HG03432 (cell line): ENCODE measurements around the gene ZNF33A.
"Not testable (repeated sequence)": the region's sequence is repeated elsewhere in the genome, so short reads cannot be mapped to it uniquely, and the experiment has no call there.

Source experiments
- ATAC-seq: cut with Tn5 transposase; IDR thresholded peaks from one replicate; pipeline ENCODE4 v1.9.1; 2021; ENCODE audit warnings: mild to moderate bottlenecking, moderate library complexity; ENCODE audit not compliant: unreplicated experiment

Gene ZNF33A

DNA sequence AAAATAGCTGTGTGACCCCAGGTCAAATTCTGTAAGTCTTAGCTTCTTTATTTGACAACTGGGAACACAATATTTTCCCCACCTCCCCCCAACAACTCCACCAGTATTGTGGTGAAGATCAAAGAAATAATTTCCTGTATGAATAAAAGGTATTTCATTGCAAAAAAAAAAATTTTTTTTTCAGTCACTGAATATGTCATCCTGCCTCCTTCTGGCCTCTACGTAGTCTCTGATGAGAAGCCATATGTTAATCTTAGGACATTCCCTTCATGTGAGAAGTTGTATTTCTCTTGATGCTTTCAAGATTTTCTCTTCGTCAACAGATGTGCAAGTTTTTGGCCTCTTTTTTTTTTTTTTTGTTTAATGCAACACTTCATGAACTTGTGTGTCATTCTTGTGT is 33.0 kb downstream of the ZNF33A start:
- no peak for ATAC-seq

DNA sequence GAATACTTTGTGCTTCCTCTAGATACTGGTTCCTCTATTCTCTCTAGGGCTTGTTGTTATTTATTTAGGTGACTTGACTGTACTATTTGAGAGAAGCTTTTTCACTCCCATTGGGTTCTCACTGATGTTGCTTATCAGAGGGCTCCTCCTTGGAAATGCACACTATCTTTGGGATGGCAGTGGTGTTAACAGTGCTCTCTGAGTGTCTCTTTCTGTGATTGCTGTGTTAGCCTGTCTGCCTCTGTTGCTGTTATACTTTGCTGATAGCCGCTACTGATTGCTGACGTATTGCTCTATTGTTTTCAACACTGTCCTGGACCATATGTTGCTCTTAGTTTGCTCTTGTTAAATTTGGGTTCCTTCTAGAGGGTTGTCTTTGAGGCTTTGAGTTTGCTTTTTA is 34.7 kb downstream of the ZNF33A start:
- no peak for ATAC-seq

DNA sequence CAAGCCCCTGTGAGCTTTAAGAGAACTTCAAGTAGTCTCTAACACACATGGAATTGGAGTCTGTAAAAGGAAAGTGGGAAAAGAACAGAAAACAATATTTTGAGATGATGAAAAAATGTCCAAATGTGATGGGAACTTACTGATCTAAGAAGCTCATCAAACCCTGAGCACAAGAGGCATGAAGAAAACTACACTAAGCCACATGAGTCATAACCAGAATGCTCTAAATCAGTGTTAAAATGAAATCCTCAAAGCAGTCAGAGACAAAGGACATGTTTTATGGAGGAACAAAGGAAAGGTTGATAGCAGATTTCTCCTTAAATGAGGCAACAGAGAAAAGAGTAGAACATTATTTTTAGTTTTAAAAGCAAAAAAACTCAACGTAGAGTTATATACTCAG is 37.2 kb downstream of the ZNF33A start:
- peak; percentile 91 for ATAC-seq

DNA sequence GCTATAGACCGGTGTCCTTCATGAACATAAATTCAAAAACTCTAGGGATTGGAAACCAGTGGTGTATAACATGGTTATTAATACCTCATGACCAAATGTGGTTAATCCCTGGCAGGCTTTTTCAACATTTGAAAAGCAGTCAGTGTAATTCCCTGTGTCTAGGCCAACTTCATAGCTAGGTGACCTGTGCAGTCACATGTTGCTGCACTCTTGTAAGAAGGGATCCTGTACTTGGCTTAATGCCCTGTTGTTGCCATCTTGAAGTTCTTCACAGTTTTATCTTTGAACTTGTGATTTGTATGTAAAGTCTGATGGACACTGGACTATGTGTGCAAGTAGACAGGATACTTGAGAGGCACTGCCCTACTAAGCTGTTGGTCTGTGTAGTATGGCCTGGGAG is 39.7 kb downstream of the ZNF33A start:
- ATAC-seq = no peak

DNA sequence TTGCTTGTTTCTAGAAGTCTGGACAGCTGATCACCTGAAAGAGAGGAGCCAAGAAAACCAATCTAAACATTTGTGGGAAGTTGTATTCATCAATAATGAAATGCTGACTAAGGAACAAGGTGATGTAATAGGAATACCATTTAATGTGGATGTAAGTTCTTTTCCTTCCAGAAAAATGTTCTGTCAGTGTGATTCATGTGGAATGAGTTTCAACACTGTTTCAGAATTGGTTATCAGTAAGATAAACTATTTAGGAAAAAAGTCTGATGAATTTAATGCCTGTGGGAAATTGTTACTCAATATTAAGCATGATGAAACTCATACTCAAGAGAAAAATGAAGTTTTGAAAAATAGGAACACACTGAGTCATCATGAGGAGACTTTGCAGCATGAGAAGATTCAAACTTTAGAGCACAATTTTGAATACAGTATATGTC is 43.9 kb downstream of the ZNF33A start:
- ATAC-seq = no peak

DNA sequence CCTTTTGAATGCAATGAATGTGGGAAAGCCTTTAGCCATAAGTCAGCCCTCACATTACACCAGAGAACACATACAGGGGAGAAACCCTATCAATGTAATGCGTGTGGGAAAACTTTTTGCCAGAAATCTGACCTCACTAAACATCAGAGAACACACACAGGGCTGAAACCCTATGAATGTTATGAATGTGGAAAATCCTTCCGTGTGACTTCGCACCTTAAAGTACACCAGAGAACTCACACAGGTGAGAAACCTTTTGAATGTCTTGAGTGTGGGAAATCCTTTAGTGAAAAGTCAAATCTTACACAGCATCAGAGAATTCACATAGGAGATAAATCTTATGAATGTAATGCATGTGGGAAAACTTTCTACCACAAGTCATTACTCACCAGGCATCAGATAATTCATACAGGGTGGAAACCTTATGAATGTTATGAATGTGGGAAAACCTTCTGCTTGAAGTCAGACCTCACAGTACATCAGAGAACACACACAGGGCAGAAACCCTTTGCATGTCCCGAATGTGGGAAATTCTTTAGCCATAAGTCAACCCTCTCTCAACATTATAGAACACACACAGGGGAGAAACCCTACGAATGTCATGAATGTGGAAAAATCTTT is 44.9 kb downstream of the ZNF33A start:
- not testable (repeated sequence) for ATAC-seq

DNA sequence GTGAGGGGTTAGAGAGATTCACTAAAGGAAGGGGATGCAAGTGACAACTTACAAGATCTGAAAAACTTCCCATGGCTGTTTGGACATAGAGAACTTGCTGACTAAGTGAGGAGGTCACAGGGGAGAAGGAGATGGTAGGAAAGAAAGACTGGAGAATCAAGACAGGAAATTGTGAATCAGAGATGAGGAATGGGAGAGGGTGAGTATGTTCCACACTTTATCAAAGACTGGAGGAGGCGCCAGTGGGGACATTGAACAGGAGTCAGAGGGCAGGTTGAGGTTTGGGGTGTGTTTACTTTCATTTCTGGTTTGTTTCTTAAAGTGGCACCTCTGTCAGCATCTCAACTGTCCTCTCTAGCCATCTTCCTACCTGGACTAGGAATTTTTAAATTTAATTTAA is 59.2 kb downstream of the ZNF33A start:
- ATAC-seq = not testable (repeated sequence)

DNA sequence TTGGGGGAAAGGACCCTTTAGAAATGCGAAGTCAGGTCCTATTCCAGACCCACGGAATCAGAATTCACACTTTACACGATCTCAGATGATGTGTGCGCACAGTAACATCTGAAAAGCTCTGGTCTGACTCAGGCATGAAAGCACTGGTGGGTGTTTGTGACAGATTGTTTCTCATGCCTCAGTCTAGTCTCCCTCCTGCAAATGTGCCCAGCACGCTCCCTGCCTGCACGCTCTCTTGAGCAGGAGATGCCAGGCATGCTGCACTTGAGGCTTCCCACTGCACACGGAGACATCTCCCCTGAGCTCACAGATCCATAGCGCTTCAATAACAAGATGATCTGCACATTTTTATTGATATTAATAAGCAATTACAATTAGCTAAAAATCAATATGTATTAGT is 60.0 kb downstream of the ZNF33A start:
- ATAC-seq = no peak

DNA sequence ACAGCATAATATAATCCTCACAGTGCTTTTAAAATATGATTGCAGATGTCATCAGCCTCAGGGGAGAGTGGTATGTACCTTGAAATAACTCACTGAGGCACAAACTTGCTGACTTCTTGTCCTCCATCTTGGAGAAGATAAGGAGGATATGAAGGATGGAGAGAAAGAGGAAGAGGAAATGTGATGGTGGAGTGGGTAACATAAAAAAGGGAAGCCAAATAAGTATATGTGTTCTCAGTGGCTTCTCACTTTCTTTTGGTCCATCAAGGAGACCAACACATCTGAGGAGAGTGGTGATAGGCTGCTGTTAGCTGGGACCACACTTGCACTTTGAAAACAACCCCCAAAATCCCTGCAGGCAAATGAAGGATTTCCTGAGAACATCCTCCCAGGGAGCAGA is 62.1 kb downstream of the ZNF33A start:
- no peak for ATAC-seq

DNA sequence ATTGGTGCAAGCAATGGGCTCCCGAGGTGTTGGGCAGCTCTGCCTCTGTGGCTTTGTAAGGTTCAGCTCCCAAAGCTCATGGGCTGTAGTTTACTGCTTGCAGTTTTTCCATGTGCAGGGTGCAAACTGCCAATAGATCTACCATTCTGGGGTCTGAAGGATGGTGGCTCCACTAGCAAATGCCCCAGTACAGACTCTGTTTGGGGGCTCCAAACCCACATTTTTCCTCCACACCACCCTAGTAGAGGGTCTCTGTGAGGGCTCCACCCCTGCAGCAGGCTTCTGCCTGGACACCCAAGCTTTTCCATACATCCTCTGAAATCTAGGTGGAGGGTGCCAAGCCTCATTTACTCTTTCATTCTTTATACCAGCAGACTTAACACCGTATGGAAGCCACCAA is 66.2 kb downstream of the ZNF33A start:
- no peak for ATAC-seq

DNA sequence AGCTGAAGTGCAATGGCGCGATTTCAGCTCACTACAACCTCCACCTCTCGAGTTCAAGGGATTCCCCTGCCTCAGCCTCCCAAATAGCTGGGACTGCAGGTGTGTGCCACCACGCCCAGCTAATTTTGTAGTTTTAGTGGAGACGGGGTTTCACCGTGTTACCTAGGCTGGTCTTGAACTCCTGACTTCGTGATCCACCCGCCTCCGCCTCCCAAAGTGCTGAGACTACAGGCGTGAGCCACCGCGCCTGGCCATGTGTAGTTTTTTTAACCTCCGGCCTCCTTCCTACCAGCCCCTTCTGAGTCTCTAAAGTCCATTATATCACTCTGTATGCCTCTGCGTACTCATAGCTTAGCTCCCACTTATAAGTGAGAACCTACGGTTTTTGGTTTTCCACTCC is 82.8 kb downstream of the ZNF33A start:
- ATAC-seq = not testable (repeated sequence)

DNA sequence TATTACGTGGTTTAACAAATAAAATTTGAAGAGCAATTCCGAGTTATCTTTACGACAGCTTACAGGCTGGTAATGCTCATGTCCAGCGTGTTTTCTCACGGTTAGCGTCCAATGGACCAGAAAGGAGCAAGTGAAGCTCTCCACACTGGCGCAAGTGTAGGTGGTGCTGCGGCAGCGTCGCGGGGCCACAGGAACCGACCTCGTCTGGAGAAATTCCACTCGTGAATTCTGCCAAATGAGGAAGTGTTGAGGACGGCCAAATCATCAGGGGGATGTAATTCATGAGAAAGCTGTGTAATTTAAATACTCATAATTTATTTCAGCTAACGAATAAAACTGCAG is 83.3 kb downstream of the ZNF33A start:
- peak; percentile 34 for ATAC-seq

DNA sequence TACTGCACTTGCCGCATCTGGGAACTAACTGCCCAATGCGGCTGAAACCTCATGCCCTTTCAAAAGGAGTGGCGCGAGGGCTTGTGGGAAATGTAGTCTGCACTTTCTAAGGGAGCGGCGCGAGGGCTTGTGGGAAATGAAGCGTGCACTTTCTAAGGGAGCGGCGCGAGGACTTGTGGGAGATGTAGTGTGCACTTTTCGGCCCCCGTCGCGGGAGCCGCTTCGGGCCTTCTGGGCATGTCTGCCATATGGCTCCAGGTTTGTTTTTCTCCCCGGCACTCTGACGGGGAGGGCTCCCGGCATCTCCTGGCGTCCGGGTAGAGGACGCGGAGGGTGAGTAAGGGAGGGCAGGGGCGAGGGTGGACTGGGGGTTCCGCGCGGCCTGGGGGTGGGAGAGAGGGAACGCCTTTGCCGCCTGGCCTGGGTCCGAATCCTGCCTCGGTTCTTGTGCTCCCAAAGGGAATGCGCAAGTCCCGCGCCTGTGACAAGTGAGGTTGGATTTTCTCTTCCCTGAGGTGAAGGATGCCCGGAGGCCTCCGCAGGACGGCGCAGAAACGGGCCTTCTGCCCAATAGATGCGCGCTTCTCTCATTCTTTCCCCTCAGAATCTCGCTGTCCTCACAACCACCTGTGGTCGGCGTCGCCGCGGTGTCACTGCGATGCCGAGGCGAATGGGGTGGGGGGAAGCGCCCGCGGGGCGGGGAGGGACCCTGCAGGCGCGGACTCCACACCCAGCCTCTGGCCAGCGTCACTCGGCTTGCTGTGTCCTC is 83.9 kb downstream of the ZNF33A start, which contains the start of gene ZNF37A:
TSS of gene ZNF37A (plus strand) at position 180 of the 769 bp plus-strand sequence. CDS start 2,281 bp downstream, outside the sequence.
- ATAC-seq = peak; percentile 98

DNA sequence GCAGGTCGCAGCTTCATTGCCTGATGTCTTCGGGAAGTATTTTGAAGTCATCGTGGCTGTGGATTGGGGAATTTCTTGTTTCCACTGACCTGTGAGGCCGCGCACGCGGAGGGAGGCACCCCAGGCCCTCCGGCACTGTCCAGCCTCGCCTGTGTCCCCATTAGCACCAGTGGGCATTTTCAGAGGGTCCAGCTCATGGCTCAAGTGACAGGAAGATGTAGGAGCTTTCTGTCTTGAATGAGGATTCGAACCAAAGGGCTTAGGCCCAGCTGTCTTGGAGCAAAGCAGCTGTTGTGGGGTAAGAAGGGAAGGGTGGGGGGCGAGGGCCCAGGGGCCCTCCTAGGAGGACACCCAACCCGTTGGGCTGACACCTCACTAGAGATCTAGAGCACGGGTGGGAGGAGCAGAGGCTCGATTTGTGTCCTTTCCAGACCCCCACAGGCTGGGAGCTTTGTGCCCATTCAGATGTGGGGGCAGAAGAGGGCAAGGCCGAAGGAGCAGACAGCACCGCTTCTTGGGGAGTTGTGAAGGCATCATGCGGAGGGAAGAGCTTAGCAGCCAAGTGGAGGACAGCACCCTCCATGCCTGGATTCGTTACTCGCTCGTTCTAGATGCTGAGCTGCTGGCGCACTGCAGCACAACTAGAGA is 84.6 kb downstream of the ZNF33A start:
- ATAC-seq = no peak

DNA sequence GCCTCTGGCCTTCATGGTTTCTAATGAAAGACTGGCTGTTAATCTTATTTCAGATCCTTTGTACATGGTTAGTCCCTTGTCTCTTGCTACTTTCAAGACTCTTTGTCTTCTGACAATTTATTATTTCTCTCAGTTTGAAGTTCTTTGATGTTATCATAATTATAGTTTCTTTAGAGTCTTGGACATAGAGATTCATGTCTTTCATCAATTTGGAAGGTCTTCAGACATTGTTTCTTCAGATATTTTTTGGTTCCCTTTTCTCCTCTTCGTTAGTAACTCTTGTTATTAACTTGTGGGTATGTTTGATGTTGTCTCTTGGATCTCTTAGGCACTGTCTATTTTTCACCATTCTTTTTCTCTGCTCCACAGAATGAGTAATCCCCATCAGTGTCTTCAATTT is 92.4 kb downstream of the ZNF33A start:
- no peak for ATAC-seq

DNA sequence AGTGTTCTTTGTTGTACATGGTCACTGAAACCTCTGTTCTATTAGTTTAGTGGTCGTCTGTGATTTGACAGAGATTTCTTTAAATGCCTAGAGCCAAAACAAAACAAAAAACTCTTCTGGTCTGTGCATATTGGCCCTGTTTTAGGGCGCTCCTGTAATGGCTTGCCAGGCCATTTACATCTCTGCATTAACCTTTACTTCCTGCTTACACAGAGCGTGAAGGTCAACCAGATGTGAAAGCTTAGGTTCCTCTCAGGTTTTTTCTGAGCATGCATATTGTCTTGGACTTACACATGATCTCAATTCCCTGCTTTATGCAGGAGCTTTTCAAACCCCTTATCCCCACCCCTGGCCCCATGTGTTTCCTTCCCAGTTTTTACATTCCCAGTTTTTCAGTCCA is 93.3 kb downstream of the ZNF33A start:
- no peak for ATAC-seq

DNA sequence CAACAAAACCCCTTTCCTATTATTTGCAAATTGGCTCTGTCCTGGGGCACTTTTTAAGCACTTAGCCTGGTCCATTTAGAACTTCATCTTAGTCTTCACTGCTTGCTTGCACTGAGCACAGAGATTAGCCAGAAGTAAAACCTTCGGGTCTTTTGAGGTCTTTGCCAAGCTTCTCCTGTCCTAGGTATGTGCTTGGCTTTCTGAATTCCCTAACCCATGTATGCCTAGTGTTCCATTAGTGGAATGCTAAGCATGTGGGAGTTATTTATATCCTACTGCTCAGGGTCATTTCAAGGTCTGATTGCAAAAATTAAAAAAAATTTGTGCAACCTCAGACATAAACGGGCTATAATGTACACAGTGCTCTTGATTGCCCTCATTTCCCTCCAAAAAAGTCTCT is 101.7 kb downstream of the ZNF33A start:
- ATAC-seq = no peak
